ENCODE results near the gene NECTIN4. TPM values are rescaled to one million over a fixed set of nuclear protein-coding genes. Genes with fewer than 3 reads are reported as not detected.

The NECTIN4 gene
- total RNA-seq, 1 donor from 2014 or later, result not detected

DNA sequence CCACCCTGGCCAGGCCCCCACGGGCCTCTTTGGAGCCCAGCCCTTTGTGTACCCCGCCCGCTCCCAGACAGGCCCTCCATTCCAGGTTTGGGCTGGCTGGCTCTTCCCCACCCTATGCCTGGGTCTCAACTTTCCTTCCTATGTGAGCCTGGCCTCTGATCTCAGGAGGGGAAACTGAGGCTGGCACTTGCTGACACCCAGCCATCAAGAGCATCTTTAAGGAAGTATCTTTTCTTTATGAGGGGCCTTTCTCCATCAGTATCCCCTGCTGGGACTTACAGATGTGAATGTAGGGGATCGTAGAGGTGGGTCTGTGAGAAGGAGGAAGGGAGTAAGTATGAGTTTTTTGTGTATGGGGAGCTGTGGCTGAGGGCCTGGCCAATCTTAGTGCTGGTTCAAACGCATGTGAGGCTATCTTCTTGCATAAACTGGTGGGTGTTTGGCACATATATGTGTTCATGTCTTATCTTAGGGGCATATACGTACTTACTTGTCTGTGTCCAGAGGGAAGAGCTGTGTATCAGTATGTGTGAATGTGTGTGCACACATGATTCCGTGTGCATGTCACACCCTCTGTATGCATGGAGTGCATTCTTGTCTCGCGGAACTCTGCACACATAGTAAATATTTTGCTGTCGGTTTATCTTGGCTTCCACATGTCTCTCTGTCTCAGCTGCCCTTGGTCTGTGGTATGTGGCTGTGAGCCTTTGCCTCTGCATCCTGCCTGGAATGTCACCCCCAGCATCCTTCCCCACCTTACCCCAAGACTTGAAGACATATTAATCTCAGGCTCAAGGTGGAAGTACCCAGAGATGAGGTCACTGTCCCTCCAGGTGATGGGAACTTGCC lies 5.4 kb downstream of the NECTIN4 start:
- intact Hi-C loops (cut with micrococcal nuclease), result no loop called here

GRCh38 chr1:161082996-161083747 lies 6.2 kb downstream of the NECTIN4 start:
- intact Hi-C loops (cut with micrococcal nuclease), result no loop called here

DNA sequence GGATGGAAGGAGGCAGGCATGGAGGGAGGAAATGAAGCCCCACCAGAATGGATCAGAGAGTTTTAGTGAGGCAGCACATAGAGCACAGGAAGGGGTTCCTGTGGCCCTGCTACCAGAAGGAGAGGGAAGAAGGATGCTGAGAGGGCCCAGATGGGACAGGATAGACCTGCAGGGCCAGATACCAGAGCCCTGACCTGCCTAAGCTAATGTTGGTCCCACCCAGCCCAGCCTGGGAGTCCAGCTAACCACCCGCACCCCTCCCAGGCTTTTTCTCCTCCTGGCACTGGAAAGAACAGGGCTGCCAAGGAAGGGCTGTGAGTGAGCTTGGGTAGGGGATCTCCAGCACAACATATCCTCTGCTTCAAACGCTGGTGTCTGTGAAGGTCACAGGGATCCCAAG lies 6.9 kb downstream of the NECTIN4 start:
- intact Hi-C loops (cut with micrococcal nuclease), result no loop called here

GRCh38 chr1:161081519-161081918 lies 7.8 kb downstream of the NECTIN4 start:
- intact Hi-C loops (cut with micrococcal nuclease), result no loop called here

DNA sequence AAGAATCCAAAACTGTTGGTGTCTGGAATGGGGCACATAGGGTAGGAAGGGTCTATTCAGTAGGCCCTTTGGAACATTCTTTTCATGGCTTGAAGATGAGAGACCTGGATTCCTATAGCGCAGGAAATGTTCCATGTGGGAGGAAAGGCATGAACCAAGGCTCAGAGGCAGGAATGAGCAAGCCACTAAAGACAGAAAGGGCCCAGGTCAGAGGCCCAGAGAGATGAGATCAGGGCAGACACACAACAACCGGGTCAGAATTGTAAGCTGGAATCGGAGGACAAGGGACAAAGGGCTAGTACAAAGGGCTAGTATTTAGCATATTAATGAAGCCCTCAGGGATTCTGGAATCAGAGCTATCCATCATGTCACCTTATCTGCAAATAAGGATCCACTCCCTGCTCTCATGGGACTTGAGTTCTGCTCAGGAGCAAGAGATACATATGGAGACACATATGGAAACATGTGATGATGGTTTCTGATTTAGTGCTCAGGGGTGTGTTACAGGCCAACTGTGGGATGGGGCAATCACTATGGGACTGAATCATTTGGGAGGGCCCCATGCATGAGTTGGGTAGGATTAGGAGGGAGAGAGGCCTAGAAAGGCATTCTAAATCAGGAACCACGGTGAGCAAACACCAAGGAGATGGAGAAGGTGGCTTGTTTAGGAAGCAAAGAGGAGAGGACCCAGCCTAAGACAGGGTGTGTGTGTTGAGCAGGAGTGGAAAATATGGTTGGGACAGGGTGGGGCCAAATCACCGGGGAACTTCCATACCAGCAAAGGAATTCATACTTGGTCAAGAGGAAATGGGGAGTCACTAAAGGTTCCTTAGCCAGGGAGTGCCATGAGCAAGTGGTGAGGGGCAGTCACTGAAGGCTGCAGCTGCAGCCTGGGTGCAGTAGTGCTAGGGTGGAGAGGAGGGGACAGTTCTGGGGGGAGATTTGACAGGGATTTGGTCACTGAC lies 8.6 kb downstream of the NECTIN4 start:
- intact Hi-C loops (cut with micrococcal nuclease), result no loop called here

DNA sequence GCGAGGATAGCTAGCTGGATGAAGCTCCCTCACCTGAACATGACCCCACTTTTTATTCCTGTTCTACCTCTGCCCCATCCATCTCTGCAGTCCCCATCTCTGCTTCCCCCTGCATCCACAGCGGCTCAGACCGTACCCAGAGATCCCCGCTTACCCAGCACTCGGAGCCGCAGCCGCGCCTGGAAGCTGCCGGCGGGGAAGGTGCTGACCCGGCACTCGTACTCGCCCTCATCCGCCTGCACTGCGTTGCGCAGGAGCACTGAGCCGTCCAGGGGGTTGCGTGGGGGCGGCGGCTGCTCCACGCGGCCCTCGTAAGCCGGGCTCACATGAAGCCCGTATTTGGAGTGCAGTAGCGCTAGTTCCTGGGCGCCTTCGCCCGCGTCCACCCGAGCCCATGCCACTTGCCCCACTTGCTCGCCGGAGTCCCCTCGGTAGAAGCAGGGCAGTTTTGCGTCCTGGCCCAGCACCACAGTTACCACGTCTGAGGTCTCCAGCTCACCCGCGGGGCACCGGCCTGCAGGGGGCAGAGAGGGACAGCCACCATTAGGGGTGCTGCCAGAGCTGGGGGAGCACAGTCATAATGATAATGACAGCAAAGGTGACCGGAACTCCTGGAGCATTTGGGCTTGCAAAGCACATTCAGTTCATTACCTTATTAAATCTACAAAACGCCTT lies 9.8 kb downstream of the NECTIN4 start:
- intact Hi-C loops (cut with micrococcal nuclease), result no loop called here

- intact Hi-C loops (cut with micrococcal nuclease), result no loop called here
Measured at GRCh38 chr1:161077426-161077825, 11.9 kb downstream of the NECTIN4 start.

DNA sequence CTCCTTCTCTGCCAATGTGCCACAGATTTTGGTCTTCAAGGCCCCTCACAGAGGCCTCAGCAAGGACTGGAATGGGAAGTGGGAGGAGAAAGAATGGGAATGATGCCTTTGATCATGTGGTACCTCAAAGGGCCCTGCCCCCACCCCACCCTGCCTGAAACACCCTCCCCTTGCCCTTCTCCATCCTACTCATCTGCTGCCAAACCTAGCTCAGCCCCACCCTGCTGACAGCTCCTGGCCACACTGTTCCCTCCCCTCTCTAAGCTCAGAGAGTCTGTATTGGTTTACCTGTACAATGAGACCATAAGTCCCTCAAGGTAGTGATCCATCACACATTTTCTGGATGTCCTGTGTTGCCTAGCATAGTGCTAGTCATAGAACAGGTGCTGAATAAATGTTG lies 12.9 kb downstream of the NECTIN4 start:
- intact Hi-C loops (cut with micrococcal nuclease), result no loop called here

- intact Hi-C loops (cut with micrococcal nuclease), result no loop called here
Measured at GRCh38 chr1:161074676-161075368, 14.5 kb downstream of the NECTIN4 start.

DNA sequence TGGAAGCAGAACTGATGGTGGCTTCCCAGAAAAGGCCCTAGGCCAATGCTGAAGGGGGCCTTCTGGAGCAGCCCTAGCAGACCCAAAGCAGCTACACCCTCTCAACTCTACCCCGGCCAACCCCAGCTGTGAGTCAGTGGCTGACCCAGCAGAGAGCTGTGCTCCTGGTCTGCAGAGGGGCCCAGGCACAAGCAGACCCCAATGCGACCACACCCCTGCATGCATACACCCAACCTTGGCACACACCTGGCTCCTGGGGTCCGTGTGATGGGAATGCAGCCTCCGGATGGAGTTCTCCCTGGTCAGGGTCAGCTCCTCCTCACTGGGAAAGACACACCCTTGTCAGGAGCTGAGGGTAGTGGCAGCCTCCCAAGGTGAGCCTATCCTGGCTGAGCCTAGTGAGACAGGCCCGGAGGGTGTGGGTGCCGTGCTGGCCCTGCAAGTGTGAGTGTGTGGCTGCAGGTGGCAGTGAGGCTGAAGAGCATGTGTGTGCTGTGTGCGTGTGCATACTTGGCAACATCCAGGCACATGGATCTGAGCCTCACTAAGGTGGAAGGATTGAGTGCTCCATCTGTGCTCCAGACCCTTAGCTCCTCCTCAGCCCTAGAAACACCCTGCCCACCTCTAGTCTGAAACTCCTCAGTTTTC lies 15.8 kb downstream of the NECTIN4 start:
- intact Hi-C loops (cut with micrococcal nuclease), result no loop called here

GRCh38 chr1:161072751-161073449 lies 16.5 kb downstream of the NECTIN4 start:
- intact Hi-C loops (cut with micrococcal nuclease), result no loop called here

- intact Hi-C loops (cut with micrococcal nuclease), result no loop called here
Measured at GRCh38 chr1:161071886-161072371, 17.4 kb downstream of the NECTIN4 start.

- intact Hi-C loops (cut with micrococcal nuclease), result loop anchor here (1.0 kb wide), 2 partner anchors 27 to 62 kb away; partner anchors contain the start of gene DEDD
Measured at GRCh38 chr1:161070761-161071160, 18.6 kb downstream of the NECTIN4 start.

GRCh38 chr1:161069731-161070270 lies 19.6 kb downstream of the NECTIN4 start, which contains the start of gene ARHGAP30:
TSS of gene ARHGAP30 (minus strand) at chr1:161069891. CDS start at chr1:161069624, 267 bp downstream.
- intact Hi-C loops (cut with micrococcal nuclease), result loop anchor here (1.0 to 5.0 kb wide), 4 partner anchors 28 to 322 kb away; partner anchors contain the start of gene DEDD

DNA sequence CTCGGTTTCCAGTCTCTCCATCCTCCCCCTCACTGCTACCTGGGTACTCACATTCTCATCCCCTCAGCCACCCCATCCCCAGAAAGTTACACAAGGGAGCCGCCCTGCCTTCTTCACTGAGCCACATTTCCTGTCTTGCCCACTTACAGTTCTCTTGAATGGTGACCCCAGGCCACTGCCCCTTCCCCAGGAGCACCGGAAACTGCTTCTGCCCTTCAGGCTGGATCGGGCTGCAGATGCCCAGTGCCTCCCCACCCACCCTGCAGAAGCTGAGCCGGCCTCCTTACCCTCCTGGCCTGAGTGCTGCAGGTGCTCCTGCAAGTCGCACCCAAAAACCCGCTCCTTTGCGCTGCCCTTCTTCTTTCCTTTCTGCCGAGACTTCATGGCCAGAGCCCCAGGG lies 20.1 kb downstream of the NECTIN4 start:
- intact Hi-C loops (cut with micrococcal nuclease), result loop anchor here (2.0 to 5.0 kb wide), 2 partner anchors 72 to 323 kb away; no protein-coding TSS in a partner anchor

GRCh38 chr1:161068306-161069234 lies 20.8 kb downstream of the NECTIN4 start:
- intact Hi-C loops (cut with micrococcal nuclease), result loop anchor here (1.0 to 5.0 kb wide), 8 partner anchors 23 to 324 kb away; partner anchors contain the start of genes F11R, UFC1 and USF1

DNA sequence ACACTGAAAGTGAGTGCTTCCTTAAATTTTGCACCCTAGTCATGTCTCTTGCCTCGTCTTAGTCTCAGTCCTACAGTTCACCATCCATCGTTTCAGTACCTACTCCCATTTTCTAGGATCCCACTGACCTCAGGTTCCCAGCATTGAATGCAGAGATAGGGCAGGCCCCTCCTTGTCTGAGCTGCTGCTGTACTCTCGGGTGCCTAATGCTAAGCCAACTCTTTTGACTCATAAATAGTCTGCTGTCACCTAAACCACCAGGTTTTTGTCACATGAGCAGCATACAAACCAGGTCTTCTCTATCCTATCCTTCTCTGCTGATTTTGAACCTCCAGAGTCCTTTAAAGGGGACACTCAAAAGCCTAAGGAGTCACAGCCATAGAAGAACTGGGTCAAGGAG lies 22.7 kb downstream of the NECTIN4 start:
- intact Hi-C loops (cut with micrococcal nuclease), result loop anchor here (5.0 kb wide), 1 partner anchor 326 kb away; no protein-coding TSS in a partner anchor

Measured in T-helper 1 cell treated with Interleukin-12 subunit alpha and Interleukin-12 subunit beta and Interleukin-4 antibody, amounts not matched to agents 30 ng/mL and 1 ng/mL, for 36 hours (primary cell).